BE2C (cell line): ENCODE measurements around the gene KLHL22.

ENCODE experiments used
- DNase-seq: peaks from one replicate; pipeline ENCODE4 v3.0.0-alpha.2; 2020
- H3K27me3 ChIP-seq: fragments of 250-450 bp; sonication (Bioruptor Pico); 2 replicates; pipeline ENCODE4 v1.5.1; 2020; ENCODE audit warnings: mild to moderate bottlenecking
- H3K36me3 ChIP-seq: fragments of 250-450 bp; sonication (Bioruptor Pico); 2 replicates; pipeline ENCODE4 v1.5.1; 2020; ENCODE audit warnings: mild to moderate bottlenecking
- H3K4me1 ChIP-seq: fragments of 250-450 bp; sonication (Bioruptor Pico); 2 replicates; pipeline ENCODE4 v1.5.1; 2020
- H3K4me3 ChIP-seq: 2 replicates; pipeline ENCODE4 v1.5.1; 2011; ENCODE audit warnings: low read depth, low read length
- H3K9me3 ChIP-seq: fragments of 250-450 bp; sonication (Bioruptor Pico); 2 replicates; pipeline ENCODE4 v1.5.1; 2020
- TF ChIP-seq, protein P1 (sequence below): IDR thresholded peaks from 2 replicates; pipeline ENCODE4 v1.5.1; 2012; ENCODE audit warnings: mild to moderate bottlenecking, low read depth, low read length

The KLHL22 gene

DNA sequence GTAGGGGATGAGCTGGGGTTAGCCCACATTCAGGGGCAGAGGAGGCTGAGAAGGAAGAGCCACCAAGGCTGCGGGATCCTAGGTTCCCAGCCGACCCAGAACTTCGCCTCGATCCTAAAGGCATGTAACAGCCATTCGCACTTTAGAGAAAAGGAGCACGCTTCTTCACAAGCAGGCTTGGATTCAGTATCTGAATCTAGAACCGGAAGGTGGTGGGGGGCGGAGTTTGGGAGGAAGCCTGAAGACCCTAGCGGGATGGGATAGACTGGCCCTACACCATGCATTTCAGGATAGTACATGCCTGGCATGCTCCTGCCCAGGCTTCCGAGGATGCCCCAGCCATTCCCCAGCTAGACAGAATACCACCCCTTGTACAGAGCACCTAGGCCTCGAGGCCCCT is 62.4 kb downstream of the KLHL22 start:
- no peak for DNase-seq
- H3K4me3 ChIP-seq, result no peak overlapping the region
- no peaks in the 10 kb centered on the region for H3K9me3 ChIP-seq
- H3K4me1 ChIP-seq, result no peaks in the 10 kb centered on the region
- peaks cover 18% of the 10 kb centered on the region for H3K27me3 ChIP-seq
- peaks cover 3% of the 10 kb centered on the region; the same call in 1 of the 2 replicates for H3K36me3 ChIP-seq
- TF ChIP-seq, protein P1, sequence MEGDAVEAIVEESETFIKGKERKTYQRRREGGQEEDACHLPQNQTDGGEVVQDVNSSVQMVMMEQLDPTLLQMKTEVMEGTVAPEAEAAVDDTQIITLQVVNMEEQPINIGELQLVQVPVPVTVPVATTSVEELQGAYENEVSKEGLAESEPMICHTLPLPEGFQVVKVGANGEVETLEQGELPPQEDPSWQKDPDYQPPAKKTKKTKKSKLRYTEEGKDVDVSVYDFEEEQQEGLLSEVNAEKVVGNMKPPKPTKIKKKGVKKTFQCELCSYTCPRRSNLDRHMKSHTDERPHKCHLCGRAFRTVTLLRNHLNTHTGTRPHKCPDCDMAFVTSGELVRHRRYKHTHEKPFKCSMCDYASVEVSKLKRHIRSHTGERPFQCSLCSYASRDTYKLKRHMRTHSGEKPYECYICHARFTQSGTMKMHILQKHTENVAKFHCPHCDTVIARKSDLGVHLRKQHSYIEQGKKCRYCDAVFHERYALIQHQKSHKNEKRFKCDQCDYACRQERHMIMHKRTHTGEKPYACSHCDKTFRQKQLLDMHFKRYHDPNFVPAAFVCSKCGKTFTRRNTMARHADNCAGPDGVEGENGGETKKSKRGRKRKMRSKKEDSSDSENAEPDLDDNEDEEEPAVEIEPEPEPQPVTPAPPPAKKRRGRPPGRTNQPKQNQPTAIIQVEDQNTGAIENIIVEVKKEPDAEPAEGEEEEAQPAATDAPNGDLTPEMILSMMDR, result no peak

DNA sequence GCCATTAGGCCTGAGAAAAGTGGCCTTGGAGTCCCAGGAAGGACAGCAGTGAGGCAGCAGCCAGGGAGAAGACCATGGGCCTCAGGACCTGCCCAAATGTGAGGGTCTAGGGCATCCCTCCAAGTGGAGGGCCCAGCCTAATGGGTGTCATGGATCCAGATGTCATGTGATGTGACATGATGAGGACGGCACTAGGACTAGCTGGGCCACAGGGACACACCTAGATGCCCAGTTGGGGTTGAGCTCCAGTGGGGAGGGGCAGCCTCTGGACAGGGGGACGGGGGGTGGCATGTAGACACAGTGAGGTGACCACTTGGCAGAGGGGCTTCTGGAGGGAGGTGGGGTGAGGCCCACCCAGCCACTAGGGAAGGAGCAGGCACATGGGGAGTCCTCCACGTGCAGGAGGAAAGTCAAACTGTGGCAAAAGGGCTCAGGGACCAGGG is 63.3 kb downstream of the KLHL22 start:
- Histone ChIP-seq H3K4me3 (no peak overlapping the region), H3K9me3 (no peaks in the 10 kb centered on the region), H3K27me3 (peaks cover 17% of the 10 kb centered on the region), H3K36me3 (peaks cover 3% of the 10 kb centered on the region; the same call in 1 of the 2 replicates), H3K4me1 (no peaks in the 10 kb centered on the region)
- TF ChIP-seq, protein P1, result no peak
- no peak for DNase-seq

DNA sequence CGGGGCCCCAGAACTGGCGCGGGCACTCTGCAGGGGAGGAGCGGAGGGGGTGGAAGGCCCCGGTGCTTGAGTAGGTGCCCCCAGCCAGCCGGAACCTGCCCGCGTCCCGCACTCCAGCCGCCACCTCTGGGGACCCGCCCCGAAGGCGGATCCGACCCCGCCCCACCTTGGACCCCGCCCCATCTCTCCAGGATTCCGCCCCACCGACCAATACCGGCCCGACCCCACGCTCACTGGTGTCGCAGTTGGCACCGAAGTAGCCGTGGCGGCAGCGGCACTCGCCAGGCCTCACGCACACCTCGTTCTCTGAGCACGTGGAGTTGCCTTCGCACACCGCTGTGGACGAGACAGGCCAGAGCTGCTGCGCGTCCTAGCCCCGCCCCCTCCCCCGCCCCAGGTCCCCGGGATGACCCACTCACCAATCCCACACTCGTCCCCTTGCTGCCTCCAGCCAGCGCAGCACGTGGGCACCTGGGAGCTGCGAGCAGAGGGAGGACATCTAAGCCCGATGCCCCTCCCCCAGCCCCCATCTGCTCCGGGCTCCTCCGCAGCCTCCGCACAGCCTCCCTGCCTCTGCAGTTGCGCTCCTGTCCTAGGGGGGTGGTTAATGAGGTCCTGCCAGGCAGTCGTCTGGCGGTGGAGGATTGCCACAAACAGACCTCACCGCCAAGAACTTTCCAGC is 63.9 kb downstream of the KLHL22 start:
- no peaks in the 10 kb centered on the region for H3K9me3 ChIP-seq
- no peak for DNase-seq
- H3K4me3 ChIP-seq, result peak overlapping the region; percentile 34
- H3K27me3 ChIP-seq, result peaks cover 11% of the 10 kb centered on the region
- H3K36me3 ChIP-seq, result 0 out of 2 replicates have a peak, but pooled peaks cover 3% of the 10 kb centered on the region
- TF ChIP-seq, protein P1, result no peak
- no peaks in the 10 kb centered on the region for H3K4me1 ChIP-seq

DNA sequence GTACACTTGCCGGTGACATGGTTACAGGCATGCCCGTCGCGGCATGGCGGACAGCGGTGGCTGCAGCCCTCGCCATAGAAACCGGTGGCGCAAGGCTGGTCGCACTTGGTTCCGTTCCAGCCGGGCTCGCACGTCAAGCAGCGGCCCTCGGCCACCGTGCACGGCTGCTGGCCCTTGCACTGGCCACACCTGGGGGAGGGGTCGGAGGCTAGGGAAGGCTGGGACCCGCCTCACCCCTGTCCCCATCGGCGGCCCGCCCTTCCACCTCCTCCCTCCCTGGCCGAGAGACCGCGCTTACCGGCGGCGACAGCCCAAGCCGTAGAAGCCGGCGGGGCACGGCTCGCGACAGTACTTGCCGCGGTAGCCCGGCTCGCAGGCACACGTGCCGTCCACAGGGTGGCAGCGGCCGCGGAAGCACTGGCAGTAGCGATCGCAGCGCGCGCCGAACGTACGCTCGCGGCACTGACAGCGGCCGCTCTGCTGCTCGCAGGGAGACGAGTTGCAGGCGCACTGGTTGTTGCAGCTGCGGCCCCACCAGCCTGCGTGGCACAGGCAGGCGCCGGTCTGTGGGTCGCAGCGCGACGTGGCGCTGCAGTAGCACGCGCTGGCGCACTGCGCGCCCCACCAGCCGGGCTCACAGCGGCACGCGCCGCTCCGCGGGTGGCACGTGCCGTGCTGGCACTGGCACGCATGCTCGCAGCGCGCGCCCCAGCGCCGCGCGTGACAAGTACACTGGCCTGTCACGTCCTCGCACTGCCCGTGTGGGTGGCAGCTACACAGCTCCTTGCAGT is 64.7 kb downstream of the KLHL22 start:
- DNase-seq, result peak; percentile 84
- H3K9me3 ChIP-seq, result no peaks in the 10 kb centered on the region
- H3K36me3 ChIP-seq, result 0 out of 2 replicates have a peak, but pooled peaks cover 3% of the 10 kb centered on the region
- TF ChIP-seq, protein P1, result peak; percentile 50
- no peaks in the 10 kb centered on the region for H3K4me1 ChIP-seq
- peaks cover 3% of the 10 kb centered on the region; the same call in 1 of the 2 replicates for H3K27me3 ChIP-seq
- peak overlapping the region; percentile 34 for H3K4me3 ChIP-seq

DNA sequence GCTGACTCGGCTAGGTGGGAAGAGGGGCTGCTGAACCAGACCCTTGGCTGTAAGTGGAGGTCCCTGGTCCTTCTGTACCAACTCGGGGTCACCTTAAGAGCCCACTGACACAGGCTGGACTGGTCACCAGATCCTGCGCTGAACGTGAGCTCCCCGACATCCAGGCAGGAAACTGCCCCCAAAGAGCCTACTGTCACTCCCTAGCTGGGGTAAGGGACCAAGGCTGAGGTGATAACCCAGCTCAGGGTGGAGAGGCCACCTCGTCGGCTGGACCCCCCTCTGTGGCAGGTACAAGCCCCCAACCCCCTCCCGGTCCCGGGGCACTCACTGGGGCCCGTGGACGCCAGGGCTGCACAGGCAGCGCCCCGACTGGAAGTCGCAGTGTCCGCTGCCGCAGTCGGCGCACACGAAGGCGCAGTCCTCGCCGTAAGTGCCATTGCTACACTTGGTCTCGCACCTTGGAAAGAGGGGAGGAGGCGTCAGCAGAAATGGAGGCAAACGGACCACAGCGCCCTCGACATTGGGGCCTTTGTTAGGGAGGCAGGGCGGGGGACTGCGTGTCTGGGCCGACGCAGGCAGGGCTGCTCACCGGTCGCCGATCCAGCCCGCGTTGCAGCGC is 65.4 kb downstream of the KLHL22 start:
- TF ChIP-seq, protein P1, result no peak
- Histone ChIP-seq H3K9me3 (no peaks in the 10 kb centered on the region), H3K36me3 (0 out of 2 replicates have a peak, but pooled peaks cover 3% of the 10 kb centered on the region), H3K4me1 (no peaks in the 10 kb centered on the region), H3K4me3 (no peak overlapping the region), H3K27me3 (no peaks in the 10 kb centered on the region)
- no peak for DNase-seq
